ENCODE data around the gene AP5S1.

Gene AP5S1

GRCh38 chr20:3820048-3820900 is at the start of gene AP5S1:
Gene AP5S1, plus strand, starts transcription at chr20:3820547. Its CDS starts 1,571 bp downstream, at chr20:3822118.
- no peaks in the 10 kb centered on the region for H3K9me3 Mint-ChIP-seq
- H3K36me3 Mint-ChIP-seq (ENCODE audit: low read depth): peaks cover 48% of the 10 kb centered on the region
- peaks cover 36% of the 10 kb centered on the region for H3K4me1 Mint-ChIP-seq (ENCODE audit: low read depth)
- H3K4me3 Mint-ChIP-seq: peak within 1 kb of the TSS; percentile 89
- H3K27ac Mint-ChIP-seq: peak within 1 kb of the TSS; percentile 99
- H3K27me3 Mint-ChIP-seq: peaks cover under 1% of the 10 kb centered on the region
- intact Hi-C loops (cut with micrococcal nuclease): loop anchor here (1.0 to 2.0 kb wide), 4 partner anchors 9 to 33 kb away; partner anchors contain the start of gene MAVS

- H3K4me3 Mint-ChIP-seq: no peak overlapping the region
- intact Hi-C loops (cut with micrococcal nuclease): no loop called here
- no peaks in the 10 kb centered on the region for H3K9me3 Mint-ChIP-seq
- H3K36me3 Mint-ChIP-seq (ENCODE audit: low read depth): peaks cover 7% of the 10 kb centered on the region
- no peak overlapping the region for H3K27ac Mint-ChIP-seq
- H3K4me1 Mint-ChIP-seq (ENCODE audit: low read depth): peaks cover 24% of the 10 kb centered on the region
- no peaks in the 10 kb centered on the region for H3K27me3 Mint-ChIP-seq
Observed at GRCh38 chr20:3771552-3772058, 48.7 kb upstream of the AP5S1 start.

GRCh38 chr20:3775457-3776108 is 44.8 kb upstream of the AP5S1 start:
- no peaks in the 10 kb centered on the region for H3K36me3 Mint-ChIP-seq (ENCODE audit: low read depth)
- H3K4me1 Mint-ChIP-seq (ENCODE audit: low read depth): peaks cover 35% of the 10 kb centered on the region
- intact Hi-C loops (cut with micrococcal nuclease): no loop called here
- H3K4me3 Mint-ChIP-seq: no peak overlapping the region
- H3K27me3 Mint-ChIP-seq: peaks cover 22% of the 10 kb centered on the region
- no peaks in the 10 kb centered on the region for H3K9me3 Mint-ChIP-seq
- H3K27ac Mint-ChIP-seq: no peak overlapping the region

GRCh38 chr20:3777381-3777715 is 43.0 kb upstream of the AP5S1 start:
- H3K36me3 Mint-ChIP-seq (ENCODE audit: low read depth): no peaks in the 10 kb centered on the region
- H3K4me1 Mint-ChIP-seq (ENCODE audit: low read depth): peaks cover 52% of the 10 kb centered on the region
- intact Hi-C loops (cut with micrococcal nuclease): no loop called here
- H3K4me3 Mint-ChIP-seq: peak overlapping the region; percentile 91
- H3K9me3 Mint-ChIP-seq: no peaks in the 10 kb centered on the region
- peak overlapping the region; percentile 84 for H3K27ac Mint-ChIP-seq
- H3K27me3 Mint-ChIP-seq: peaks cover 22% of the 10 kb centered on the region

- H3K4me3 Mint-ChIP-seq: peak overlapping the region; percentile 91
- intact Hi-C loops (cut with micrococcal nuclease): no loop called here
- peak overlapping the region; percentile 84 for H3K27ac Mint-ChIP-seq
Observed at GRCh38 chr20:3777716-3778629, 42.4 kb upstream of the AP5S1 start.

GRCh38 chr20:3778976-3779375 is 41.4 kb upstream of the AP5S1 start:
- Mint-ChIP-seq H3K4me3 (no peak overlapping the region), H3K4me1 (ENCODE audit: low read depth) (peaks cover 68% of the 10 kb centered on the region), H3K36me3 (ENCODE audit: low read depth) (peaks cover 15% of the 10 kb centered on the region), H3K27ac (peak overlapping the region; percentile 45), H3K9me3 (no peaks in the 10 kb centered on the region), H3K27me3 (peaks cover 22% of the 10 kb centered on the region)
- intact Hi-C loops (cut with micrococcal nuclease): no loop called here

More at GRCh38 chr20:3777716-3778629, 42.4 kb upstream of the AP5S1 start:
- H3K9me3 Mint-ChIP-seq: no peaks in the 10 kb centered on the region
- peaks cover 58% of the 10 kb centered on the region for H3K4me1 Mint-ChIP-seq (ENCODE audit: low read depth)
- peaks cover 5% of the 10 kb centered on the region for H3K36me3 Mint-ChIP-seq (ENCODE audit: low read depth)
- peaks cover 22% of the 10 kb centered on the region for H3K27me3 Mint-ChIP-seq

GRCh38 chr20:3781153-3781910 is 39.0 kb upstream of the AP5S1 start, which contains the start of gene SPEF1:
Gene SPEF1, minus strand, starts transcription at chr20:3781448. Its CDS starts 161 bp downstream, at chr20:3781287.
- H3K36me3 Mint-ChIP-seq (ENCODE audit: low read depth): peaks cover 35% of the 10 kb centered on the region
- peak within 1 kb of the TSS; percentile 51 for H3K27ac Mint-ChIP-seq
- intact Hi-C loops (cut with micrococcal nuclease): loop anchor here (1.0 to 2.0 kb wide), 3 partner anchors 14 to 105 kb away; partner anchors contain the start of gene ADISSP

GRCh38 chr20:3782597-3782996 is 37.8 kb upstream of the AP5S1 start:
- intact Hi-C loops (cut with micrococcal nuclease): no loop called here
- H3K27ac Mint-ChIP-seq: no peak overlapping the region

More at GRCh38 chr20:3781153-3781910, 39.0 kb upstream of the AP5S1 start, which contains the start of gene SPEF1:
- Mint-ChIP-seq H3K9me3 (no peaks in the 10 kb centered on the region), H3K4me1 (ENCODE audit: low read depth) (peaks cover 82% of the 10 kb centered on the region), H3K4me3 (peak within 1 kb of the TSS; percentile 61), H3K27me3 (peaks cover 22% of the 10 kb centered on the region)

GRCh38 chr20:3783068-3783489 is 37.3 kb upstream of the AP5S1 start:
- peaks cover 35% of the 10 kb centered on the region for H3K36me3 Mint-ChIP-seq (ENCODE audit: low read depth)
- H3K4me3 Mint-ChIP-seq: no peak overlapping the region
- no peak overlapping the region for H3K27ac Mint-ChIP-seq
- peaks cover 23% of the 10 kb centered on the region for H3K27me3 Mint-ChIP-seq
- intact Hi-C loops (cut with micrococcal nuclease): no loop called here
- peaks cover 75% of the 10 kb centered on the region for H3K4me1 Mint-ChIP-seq (ENCODE audit: low read depth)
- H3K9me3 Mint-ChIP-seq: no peaks in the 10 kb centered on the region

More at GRCh38 chr20:3782597-3782996, 37.8 kb upstream of the AP5S1 start:
- H3K4me3 Mint-ChIP-seq: no peak overlapping the region
- peaks cover 23% of the 10 kb centered on the region for H3K27me3 Mint-ChIP-seq
- H3K9me3 Mint-ChIP-seq: no peaks in the 10 kb centered on the region
- H3K36me3 Mint-ChIP-seq (ENCODE audit: low read depth): peaks cover 35% of the 10 kb centered on the region
- H3K4me1 Mint-ChIP-seq (ENCODE audit: low read depth): peaks cover 76% of the 10 kb centered on the region

- Mint-ChIP-seq H3K4me3 (no peak overlapping the region), H3K36me3 (ENCODE audit: low read depth) (peaks cover 35% of the 10 kb centered on the region), H3K27me3 (peaks cover 18% of the 10 kb centered on the region), H3K27ac (peak overlapping the region; percentile 42), H3K4me1 (ENCODE audit: low read depth) (peaks cover 72% of the 10 kb centered on the region), H3K9me3 (no peaks in the 10 kb centered on the region)
- intact Hi-C loops (cut with micrococcal nuclease): no loop called here
Observed at GRCh38 chr20:3783511-3784195, 36.7 kb upstream of the AP5S1 start.

- Mint-ChIP-seq H3K9me3 (no peaks in the 10 kb centered on the region), H3K27ac (peak overlapping the region; percentile 42), H3K27me3 (peaks cover 12% of the 10 kb centered on the region), H3K36me3 (ENCODE audit: low read depth) (peaks cover 35% of the 10 kb centered on the region), H3K4me1 (ENCODE audit: low read depth) (peaks cover 71% of the 10 kb centered on the region), H3K4me3 (peak overlapping the region; percentile 81)
- intact Hi-C loops (cut with micrococcal nuclease): no loop called here
Observed at GRCh38 chr20:3784216-3784853, 36.0 kb upstream of the AP5S1 start.

GRCh38 chr20:3784863-3785239 is 35.5 kb upstream of the AP5S1 start:
- H3K27me3 Mint-ChIP-seq: peaks cover 7% of the 10 kb centered on the region
- peak overlapping the region; percentile 42 for H3K27ac Mint-ChIP-seq
- peaks cover 65% of the 10 kb centered on the region for H3K4me1 Mint-ChIP-seq (ENCODE audit: low read depth)
- peaks cover 35% of the 10 kb centered on the region for H3K36me3 Mint-ChIP-seq (ENCODE audit: low read depth)
- H3K9me3 Mint-ChIP-seq: no peaks in the 10 kb centered on the region
- intact Hi-C loops (cut with micrococcal nuclease): no loop called here
- H3K4me3 Mint-ChIP-seq: peak overlapping the region; percentile 81

Measured in dendritic cell treated with granulocyte-macrophage colony-stimulating factor and Interleukin-4, amounts not matched to agents 40 ng/mL and 50 ng/mL, for 4 days (primary cell).